Esophagus squamous epithelium (tissue), 4 donors: ENCODE data around the gene TNFRSF4.

ENCODE experiments used
- POLR2A ChIP-seq, 4 donors: fragments of 450-650 bp; IDR thresholded peaks; one replicate each; pipeline ENCODE4 v1.6.1; 2017; ENCODE audit warnings: antibody characterized with exemption in 4 of 4, mild to moderate bottlenecking in 4 of 4, moderate library complexity in 3 of 4
- TF ChIP-seq, protein P1 (sequence below), 6 experiments: fragments of 450-650 bp in 4 of 6; fragments of 200-600 bp in 2 of 6; sonication (generic) in 2 of 6; IDR thresholded peaks; one replicate each; pipeline ENCODE4 v1.5.1; 2016 to 2019; ENCODE audit warnings: antibody characterized with exemption in 6 of 6, mild to moderate bottlenecking in 4 of 6, moderate library complexity in 4 of 6

- TF ChIP-seq, protein P1, sequence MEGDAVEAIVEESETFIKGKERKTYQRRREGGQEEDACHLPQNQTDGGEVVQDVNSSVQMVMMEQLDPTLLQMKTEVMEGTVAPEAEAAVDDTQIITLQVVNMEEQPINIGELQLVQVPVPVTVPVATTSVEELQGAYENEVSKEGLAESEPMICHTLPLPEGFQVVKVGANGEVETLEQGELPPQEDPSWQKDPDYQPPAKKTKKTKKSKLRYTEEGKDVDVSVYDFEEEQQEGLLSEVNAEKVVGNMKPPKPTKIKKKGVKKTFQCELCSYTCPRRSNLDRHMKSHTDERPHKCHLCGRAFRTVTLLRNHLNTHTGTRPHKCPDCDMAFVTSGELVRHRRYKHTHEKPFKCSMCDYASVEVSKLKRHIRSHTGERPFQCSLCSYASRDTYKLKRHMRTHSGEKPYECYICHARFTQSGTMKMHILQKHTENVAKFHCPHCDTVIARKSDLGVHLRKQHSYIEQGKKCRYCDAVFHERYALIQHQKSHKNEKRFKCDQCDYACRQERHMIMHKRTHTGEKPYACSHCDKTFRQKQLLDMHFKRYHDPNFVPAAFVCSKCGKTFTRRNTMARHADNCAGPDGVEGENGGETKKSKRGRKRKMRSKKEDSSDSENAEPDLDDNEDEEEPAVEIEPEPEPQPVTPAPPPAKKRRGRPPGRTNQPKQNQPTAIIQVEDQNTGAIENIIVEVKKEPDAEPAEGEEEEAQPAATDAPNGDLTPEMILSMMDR (IDR thresholded peaks at IDR 0.05) = no peak
- no peak for TF ChIP-seq POLR2A (IDR thresholded peaks at IDR 0.05)
These were observed 26.4 kb upstream of the TNFRSF4 start for GRCh38 chr1:1240348-1240732.
